GM12873 (cell line): ENCODE data around the gene STX16.

Source experiments
- TF ChIP-seq, protein P1 (sequence below): IDR thresholded peaks from 2 replicates; pipeline ENCODE4 v1.5.1; 2012; ENCODE audit warnings: low read depth, mild to moderate bottlenecking, moderate library complexity, low read length, control low read depth; ENCODE audit not compliant: insufficient read depth; ENCODE audit errors: missing control alignments

The STX16 gene

DNA sequence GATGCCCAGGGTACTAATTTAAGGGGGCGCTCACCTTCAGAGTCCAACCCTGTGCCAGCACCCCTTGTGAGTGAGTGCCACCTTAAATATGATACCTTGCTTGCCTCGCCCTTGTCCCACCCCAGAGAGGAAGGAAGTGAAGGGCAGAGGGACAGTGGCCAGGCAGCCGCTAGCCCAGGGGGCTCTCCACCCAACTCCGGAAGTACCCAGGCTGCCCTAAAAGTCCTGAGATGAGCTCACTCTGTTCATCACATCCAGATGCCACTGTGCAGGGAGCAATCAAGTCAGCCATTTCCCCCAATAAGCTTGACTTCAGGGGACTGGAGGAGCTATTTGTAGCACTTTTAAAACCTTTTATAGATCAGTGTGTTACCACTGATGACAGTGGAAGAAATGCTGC is 25.0 kb upstream of the STX16 start:
- TF ChIP-seq, protein P1, sequence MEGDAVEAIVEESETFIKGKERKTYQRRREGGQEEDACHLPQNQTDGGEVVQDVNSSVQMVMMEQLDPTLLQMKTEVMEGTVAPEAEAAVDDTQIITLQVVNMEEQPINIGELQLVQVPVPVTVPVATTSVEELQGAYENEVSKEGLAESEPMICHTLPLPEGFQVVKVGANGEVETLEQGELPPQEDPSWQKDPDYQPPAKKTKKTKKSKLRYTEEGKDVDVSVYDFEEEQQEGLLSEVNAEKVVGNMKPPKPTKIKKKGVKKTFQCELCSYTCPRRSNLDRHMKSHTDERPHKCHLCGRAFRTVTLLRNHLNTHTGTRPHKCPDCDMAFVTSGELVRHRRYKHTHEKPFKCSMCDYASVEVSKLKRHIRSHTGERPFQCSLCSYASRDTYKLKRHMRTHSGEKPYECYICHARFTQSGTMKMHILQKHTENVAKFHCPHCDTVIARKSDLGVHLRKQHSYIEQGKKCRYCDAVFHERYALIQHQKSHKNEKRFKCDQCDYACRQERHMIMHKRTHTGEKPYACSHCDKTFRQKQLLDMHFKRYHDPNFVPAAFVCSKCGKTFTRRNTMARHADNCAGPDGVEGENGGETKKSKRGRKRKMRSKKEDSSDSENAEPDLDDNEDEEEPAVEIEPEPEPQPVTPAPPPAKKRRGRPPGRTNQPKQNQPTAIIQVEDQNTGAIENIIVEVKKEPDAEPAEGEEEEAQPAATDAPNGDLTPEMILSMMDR, result no peak

DNA sequence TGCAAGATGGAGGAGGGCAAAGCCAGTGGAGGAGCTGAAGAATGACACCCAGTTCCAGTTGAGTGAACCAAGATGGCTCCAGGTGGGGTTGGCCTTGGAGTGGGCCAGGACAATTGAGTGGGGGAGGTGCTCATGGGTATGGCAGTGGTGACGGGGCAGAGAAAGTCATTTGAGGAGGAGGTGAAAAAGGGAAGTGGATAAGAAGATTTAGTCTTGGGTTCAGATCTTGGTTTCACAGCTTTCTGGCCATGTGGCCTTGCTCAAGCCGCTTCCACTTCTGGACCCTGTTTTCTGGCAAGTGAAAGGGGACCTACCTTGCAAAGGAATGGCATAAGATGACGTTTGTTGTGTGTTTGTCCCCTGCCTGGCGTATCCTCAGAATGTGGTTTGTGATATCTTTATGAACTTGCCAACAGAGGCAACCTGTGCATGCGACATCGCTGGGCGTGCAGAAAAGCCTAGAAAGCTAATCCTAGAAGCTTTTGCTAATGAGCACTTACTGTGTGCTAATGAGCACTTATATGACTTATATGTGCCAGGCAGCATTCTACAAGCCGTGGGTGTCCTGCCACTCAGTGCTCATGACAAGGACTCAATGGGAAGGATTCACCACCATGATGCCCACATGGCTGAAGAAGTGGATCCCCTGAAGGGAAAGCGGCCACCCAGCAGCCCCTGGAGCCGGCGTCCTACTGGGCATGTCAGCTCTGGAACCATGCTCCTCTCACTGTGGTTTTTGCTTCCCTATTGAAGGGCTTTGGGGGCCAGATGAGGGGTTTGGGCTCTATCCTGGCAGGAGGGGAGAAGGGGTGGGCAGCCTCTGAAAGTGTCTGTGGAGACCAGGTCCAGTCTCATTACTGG is 23.6 kb upstream of the STX16 start:
- TF ChIP-seq, protein P1, result peak; percentile 5

DNA sequence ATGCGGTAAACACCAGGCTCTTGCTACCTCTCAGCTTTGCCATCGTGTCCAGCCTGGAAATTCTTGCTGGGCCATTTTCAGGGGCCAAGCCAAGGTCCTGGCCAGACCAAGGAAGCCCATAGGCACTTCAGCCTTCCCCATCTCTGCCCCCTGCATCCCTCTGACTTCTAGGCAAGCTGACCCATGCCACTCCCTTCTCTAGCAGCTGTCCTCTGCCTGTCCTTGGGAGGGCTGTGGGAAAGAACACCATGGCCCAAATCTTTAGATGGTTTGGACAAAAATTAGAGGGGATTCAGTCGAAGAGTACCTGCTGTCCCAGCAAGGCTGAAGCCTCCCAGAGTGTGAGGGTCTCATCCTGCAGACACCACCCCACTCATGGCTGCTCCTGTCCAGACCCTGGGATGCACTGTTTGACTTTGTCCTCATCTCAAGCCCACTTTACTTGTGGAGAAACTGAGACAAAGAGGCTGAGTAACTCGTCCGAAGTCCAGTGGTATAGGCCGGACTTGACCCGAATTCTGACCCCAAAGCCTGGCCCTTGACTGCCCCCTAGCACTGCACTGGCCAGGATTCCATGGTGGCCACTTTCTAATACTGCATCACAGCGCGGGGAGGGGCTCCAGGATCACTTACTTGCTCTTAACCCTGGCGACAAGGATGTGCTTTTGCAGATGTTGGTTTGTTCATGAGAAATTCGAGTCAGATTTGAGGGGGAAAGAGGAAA is 22.4 kb upstream of the STX16 start:
- TF ChIP-seq, protein P1, result no peak

DNA sequence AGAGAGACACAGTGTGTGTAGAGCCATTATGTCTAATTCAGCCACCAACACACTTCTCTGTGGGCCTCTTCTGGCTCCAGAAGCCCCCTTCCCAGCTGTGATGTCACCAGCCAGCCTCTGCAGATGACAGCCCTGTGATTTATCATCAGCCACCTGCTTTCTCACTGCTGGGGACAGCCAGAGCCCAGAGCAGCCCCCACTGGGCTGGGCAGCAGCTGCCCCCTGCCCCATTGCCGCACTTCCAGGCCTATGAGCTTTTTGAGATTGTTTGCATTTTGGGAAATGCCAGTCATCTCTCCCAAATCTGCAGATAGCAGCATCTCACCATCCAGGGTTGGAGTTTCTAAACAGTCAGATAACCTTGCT is 21.9 kb upstream of the STX16 start:
- TF ChIP-seq, protein P1, result no peak

DNA sequence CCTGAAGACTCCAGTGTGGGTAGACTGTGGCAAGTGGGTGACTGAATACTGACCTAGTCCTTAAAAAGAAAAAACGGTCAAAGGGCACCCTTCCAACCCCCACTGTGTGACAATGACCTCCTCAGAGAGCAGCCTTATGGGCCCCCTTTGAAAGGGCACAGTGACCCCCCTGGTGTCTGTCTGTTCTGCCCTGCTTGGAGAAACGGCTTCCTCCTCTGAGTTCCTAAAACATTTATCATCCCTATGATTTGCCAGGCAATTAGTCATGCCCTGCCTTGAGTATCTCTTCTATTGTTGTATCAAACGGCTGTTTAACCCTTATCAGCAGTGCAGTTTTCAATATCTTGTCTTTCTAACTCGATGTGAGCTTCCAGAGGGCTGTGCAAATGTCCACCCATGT is 21.0 kb upstream of the STX16 start:
- TF ChIP-seq, protein P1, result no peak

DNA sequence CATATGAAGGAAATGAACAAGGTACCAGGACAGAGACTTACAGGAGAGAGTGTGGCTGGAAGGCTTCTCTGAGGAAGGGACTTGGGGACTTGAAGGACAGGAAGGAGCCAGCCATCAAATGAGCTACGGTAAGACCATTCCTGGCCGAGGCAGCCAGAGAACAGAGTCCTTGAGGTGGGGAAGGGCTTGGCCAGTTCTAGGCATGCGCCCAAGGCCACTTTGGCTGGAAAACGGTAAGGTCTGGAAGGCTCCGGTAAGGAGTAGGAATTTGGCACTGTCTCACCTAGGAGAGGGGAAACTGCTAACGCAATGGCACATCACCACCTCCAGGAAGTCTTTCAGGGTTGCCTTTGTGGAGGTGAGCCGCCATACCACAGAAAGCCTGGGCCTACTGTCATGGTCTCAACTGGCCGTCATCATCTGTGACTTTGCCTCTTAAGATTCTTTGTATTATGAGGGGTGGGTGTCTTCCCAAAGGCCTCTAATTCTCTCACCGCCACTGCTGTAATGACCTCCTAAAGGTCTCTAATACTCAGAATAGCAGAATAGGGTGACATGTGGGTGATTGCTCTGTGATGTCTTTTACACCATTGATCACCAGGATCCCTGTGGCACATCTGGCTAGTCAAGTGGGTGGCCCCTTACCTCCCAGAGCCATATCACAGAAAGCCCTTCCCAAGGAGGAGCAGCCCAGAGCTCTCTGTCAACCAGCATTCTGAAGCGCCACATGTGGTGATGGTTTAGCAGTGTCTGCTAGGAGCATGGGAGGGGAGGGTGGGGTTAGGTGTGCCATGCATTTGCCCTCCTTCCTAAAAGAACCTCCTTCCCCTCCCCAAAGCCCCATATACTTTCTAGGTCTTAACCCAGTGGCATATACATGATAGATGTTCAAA is 17.7 kb upstream of the STX16 start:
- TF ChIP-seq, protein P1, result no peak
